K562 (cell line): ENCODE data around the gene DPYSL4. TPM values are rescaled to one million over a fixed set of nuclear protein-coding genes. Genes with fewer than 3 reads are reported as not detected.

ENCODE experiments used
- ADNP ChIP-seq: fragments of 200-800 bp; sonication (Bioruptor generic); IDR thresholded peaks from 2 replicates; pipeline ENCODE4 v1.6.1; 2016; ENCODE audit warnings: missing genetic modification characterization, missing compliant biosample characterization
- BHLHE40 ChIP-seq: IDR thresholded peaks from 2 replicates; pipeline ENCODE4 v1.6.1; 2011; ENCODE audit warnings: low read length, improper control_type of control experiment
- CBX1 ChIP-seq: sonication (generic); IDR thresholded peaks from 2 replicates; pipeline ENCODE4 v1.6.1; 2016; ENCODE audit warnings: antibody characterized with exemption, low read depth, mild to moderate bottlenecking
- EHMT2 ChIP-seq: fragments of 450-650 bp; IDR thresholded peaks from 2 replicates; pipeline ENCODE4 v1.6.1; 2018; ENCODE audit warnings: antibody characterized with exemption
- FOXK2 ChIP-seq, 2 experiments: fragments of 450-650 bp; IDR thresholded peaks in 1 of 2; conservative IDR thresholded peaks in 1 of 2; 2 replicates each; pipeline ENCODE4 v1.6.1; 2016; ENCODE audit warnings: low read depth in 2 of 2, mild to moderate bottlenecking in 1 of 2
- GTF2A2 ChIP-seq: IDR thresholded peaks from 2 replicates; pipeline ENCODE4 v1.6.1; 2016; ENCODE audit warnings: mild to moderate bottlenecking, missing genetic modification characterization, missing compliant biosample characterization
- MCM3 ChIP-seq: fragments of 450-650 bp; IDR thresholded peaks from 2 replicates; pipeline ENCODE4 v1.6.1; 2016
- NCOA6 ChIP-seq: fragments of 450-650 bp; IDR thresholded peaks from 2 replicates; pipeline ENCODE4 v1.6.1; 2017; ENCODE audit warnings: mild to moderate bottlenecking
- PCBP2 ChIP-seq: fragments of 200-400 bp; formaldehyde crosslinking; IDR thresholded peaks from 2 replicates; pipeline ENCODE4 v1.6.1; 2018; ENCODE audit warnings: low read length, low read depth, mild to moderate bottlenecking, moderate library complexity; ENCODE audit not compliant: poor library complexity, severe bottlenecking
- PHTF2 ChIP-seq: fragments of 250-450 bp; sonication (Bioruptor Pico); IDR thresholded peaks from 2 replicates; pipeline ENCODE4 v1.5.0; 2021; ENCODE audit warnings: mild to moderate bottlenecking
- RCOR1 ChIP-seq, 2 experiments: IDR thresholded peaks; 2 replicates each; pipeline ENCODE4 v1.6.1; 2012; ENCODE audit warnings: low read depth in 2 of 2, low read length in 2 of 2, borderline replicate concordance in 1 of 2, improper control_type of control experiment in 1 of 2
- SAFB ChIP-seq: fragments of 200-400 bp; formaldehyde crosslinking; IDR thresholded peaks from 2 replicates; pipeline ENCODE4 v1.6.1; 2017; ENCODE audit warnings: low read depth, low read length, borderline replicate concordance
- TCF3 ChIP-seq: sonication (generic); formaldehyde crosslinking; IDR thresholded peaks from 2 replicates; pipeline ENCODE4 v1.4.0; 2020; ENCODE audit warnings: mild to moderate bottlenecking, missing genetic modification reagents
- ZNF140 ChIP-seq: fragments of 250-450 bp; sonication (Bioruptor Pico); IDR thresholded peaks from 2 replicates; pipeline ENCODE4 v1.8.0; 2021; ENCODE audit warnings: moderate library complexity, mild to moderate bottlenecking, inconsistent platforms
- ZNF347 ChIP-seq: fragments of 450-650 bp; formaldehyde crosslinking; IDR thresholded peaks from 2 replicates; pipeline ENCODE4 v1.4.0; 2020; ENCODE audit warnings: low read depth, mild to moderate bottlenecking, moderate library complexity
- ZNF436 ChIP-seq: fragments of 250-450, 450-650 bp; sonication (Bioruptor Pico); formaldehyde crosslinking; IDR thresholded peaks from 2 replicates; pipeline ENCODE4 v1.7.0; 2020; ENCODE audit warnings: mild to moderate bottlenecking
- polyA plus RNA-seq, 8 experiments: library from polyadenylated mRNA; depleted of rRNA in 4 of 8; stranded (reverse) in 5 of 8; unstranded in 3 of 8; fragments of >200 nt; fragmentation: Nextera tagmentation in 2 of 8; fragmentation: Illumina TruSeq in 1 of 8; extraction: Ambion mirVana in 2 of 8; extraction: Trizol in 1 of 8; gene quantifications; 2 replicates each; pipeline versions ENCODE4 v1.2.1 to v1.2.3, GENCODE V29; 2011 to 2014; ENCODE audit warnings: inconsistent platforms in 1 of 8, missing spikeins in 1 of 8
- total RNA-seq, 7 experiments: library from RNA; depleted of rRNA in 6 of 7; stranded (reverse); fragments of >200 nt in 6 of 7; fragmentation: Illumina TruSeq in 2 of 7; extraction: Trizol in 2 of 7; gene quantifications; 2 replicates each; pipeline versions ENCODE4 v1.2.1 to v1.2.3, GENCODE V29; 2011 to 2021; ENCODE audit warnings: low replicate concordance in 1 of 7
- TF ChIP-seq, protein P1 (sequence below): IDR thresholded peaks from 2 replicates; pipeline ENCODE4 v1.6.1; 2016; ENCODE audit warnings: missing genetic modification characterization, missing compliant biosample characterization
- TF ChIP-seq, protein P2 (sequence below): fragments of 450-650 bp; IDR thresholded peaks from 2 replicates; pipeline ENCODE4 v1.6.1; 2016; ENCODE audit warnings: mild to moderate bottlenecking
- TF ChIP-seq, protein P3 (sequence below): sonication (generic); formaldehyde crosslinking; IDR thresholded peaks from 2 replicates; pipeline ENCODE4 v1.8.0; 2022; ENCODE audit warnings: mild to moderate bottlenecking, missing genetic modification reagents
- TF ChIP-seq, protein P4 (sequence below): fragments of 450-650 bp; IDR thresholded peaks from 2 replicates; pipeline ENCODE4 v1.6.1; 2017; ENCODE audit warnings: antibody characterized with exemption, mild to moderate bottlenecking

Gene DPYSL4
- total and polyA plus RNA-seq, 9 of the 15 experiments (the other 6 are each of a cell fraction or from before 2014, with no cell fraction given): 0.03 TPM; not detected in 8

GRCh38 chr10:132185601-132186487 is 904 bp upstream of the DPYSL4 start (continued):
- TF ChIP-seq PHTF2 (CRISPR knock-in tag) (no peak), PCBP2 (no peak), MCM3 (no peak), NCOA6 (0 out of 2 replicates have a peak, but pooled peaks have one; percentile 27), GTF2A2 (tag) (no peak), FOXK2 (conservative IDR thresholded peaks at IDR 0.05 in 1 of 2, IDR thresholded peaks at IDR 0.05 in 1 of 2; ENCODE audit: low read depth in 2 of 2) (no peak), ZNF347 (CRISPR knock-in tag) (no peak), ZNF140 (CRISPR knock-in tag) (no peak), TCF3 (CRISPR knock-in tag) (no peak), RCOR1 (IDR thresholded peaks at IDR 0.05; ENCODE audit: borderline replicate concordance in 1 of 2, low read depth in 2 of 2, low read length in 2 of 2) (no peak), ADNP (tag) (no peak), CBX1 (no peak), EHMT2 (peak; percentile 85; the same call in 1 of the 2 replicates), ZNF436 (no peak), SAFB (peak; percentile 66; the same call in 1 of the 2 replicates), BHLHE40 (no peak)
- TF ChIP-seq, protein P1, sequence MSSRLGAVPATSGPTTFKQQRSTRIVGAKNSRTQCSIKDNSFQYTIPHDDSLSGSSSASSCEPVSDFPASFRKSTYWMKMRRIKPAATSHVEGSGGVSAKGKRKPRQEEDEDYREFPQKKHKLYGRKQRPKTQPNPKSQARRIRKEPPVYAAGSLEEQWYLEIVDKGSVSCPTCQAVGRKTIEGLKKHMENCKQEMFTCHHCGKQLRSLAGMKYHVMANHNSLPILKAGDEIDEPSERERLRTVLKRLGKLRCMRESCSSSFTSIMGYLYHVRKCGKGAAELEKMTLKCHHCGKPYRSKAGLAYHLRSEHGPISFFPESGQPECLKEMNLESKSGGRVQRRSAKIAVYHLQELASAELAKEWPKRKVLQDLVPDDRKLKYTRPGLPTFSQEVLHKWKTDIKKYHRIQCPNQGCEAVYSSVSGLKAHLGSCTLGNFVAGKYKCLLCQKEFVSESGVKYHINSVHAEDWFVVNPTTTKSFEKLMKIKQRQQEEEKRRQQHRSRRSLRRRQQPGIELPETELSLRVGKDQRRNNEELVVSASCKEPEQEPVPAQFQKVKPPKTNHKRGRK (tag): no peak
- TF ChIP-seq, protein P2, sequence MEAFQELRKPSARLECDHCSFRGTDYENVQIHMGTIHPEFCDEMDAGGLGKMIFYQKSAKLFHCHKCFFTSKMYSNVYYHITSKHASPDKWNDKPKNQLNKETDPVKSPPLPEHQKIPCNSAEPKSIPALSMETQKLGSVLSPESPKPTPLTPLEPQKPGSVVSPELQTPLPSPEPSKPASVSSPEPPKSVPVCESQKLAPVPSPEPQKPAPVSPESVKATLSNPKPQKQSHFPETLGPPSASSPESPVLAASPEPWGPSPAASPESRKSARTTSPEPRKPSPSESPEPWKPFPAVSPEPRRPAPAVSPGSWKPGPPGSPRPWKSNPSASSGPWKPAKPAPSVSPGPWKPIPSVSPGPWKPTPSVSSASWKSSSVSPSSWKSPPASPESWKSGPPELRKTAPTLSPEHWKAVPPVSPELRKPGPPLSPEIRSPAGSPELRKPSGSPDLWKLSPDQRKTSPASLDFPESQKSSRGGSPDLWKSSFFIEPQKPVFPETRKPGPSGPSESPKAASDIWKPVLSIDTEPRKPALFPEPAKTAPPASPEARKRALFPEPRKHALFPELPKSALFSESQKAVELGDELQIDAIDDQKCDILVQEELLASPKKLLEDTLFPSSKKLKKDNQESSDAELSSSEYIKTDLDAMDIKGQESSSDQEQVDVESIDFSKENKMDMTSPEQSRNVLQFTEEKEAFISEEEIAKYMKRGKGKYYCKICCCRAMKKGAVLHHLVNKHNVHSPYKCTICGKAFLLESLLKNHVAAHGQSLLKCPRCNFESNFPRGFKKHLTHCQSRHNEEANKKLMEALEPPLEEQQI: no peak
- TF ChIP-seq, protein P3, sequence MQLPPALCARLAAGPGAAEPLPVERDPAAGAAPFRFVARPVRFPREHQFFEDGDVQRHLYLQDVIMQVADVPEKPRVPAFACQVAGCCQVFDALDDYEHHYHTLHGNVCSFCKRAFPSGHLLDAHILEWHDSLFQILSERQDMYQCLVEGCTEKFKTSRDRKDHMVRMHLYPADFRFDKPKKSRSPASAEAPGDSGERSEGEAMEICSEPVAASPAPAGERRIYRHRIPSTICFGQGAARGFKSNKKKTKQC: peak; percentile 45; the same call in 1 of the 2 replicates
- TF ChIP-seq, protein P4, sequence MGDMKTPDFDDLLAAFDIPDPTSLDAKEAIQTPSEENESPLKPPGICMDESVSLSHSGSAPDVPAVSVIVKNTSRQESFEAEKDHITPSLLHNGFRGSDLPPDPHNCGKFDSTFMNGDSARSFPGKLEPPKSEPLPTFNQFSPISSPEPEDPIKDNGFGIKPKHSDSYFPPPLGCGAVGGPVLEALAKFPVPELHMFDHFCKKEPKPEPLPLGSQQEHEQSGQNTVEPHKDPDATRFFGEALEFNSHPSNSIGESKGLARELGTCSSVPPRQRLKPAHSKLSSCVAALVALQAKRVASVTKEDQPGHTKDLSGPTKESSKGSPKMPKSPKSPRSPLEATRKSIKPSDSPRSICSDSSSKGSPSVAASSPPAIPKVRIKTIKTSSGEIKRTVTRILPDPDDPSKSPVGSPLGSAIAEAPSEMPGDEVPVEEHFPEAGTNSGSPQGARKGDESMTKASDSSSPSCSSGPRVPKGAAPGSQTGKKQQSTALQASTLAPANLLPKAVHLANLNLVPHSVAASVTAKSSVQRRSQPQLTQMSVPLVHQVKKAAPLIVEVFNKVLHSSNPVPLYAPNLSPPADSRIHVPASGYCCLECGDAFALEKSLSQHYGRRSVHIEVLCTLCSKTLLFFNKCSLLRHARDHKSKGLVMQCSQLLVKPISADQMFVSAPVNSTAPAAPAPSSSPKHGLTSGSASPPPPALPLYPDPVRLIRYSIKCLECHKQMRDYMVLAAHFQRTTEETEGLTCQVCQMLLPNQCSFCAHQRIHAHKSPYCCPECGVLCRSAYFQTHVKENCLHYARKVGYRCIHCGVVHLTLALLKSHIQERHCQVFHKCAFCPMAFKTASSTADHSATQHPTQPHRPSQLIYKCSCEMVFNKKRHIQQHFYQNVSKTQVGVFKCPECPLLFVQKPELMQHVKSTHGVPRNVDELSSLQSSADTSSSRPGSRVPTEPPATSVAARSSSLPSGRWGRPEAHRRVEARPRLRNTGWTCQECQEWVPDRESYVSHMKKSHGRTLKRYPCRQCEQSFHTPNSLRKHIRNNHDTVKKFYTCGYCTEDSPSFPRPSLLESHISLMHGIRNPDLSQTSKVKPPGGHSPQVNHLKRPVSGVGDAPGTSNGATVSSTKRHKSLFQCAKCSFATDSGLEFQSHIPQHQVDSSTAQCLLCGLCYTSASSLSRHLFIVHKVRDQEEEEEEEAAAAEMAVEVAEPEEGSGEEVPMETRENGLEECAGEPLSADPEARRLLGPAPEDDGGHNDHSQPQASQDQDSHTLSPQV: no peak
